Adrenal gland (tissue), 12 donors: ENCODE results near the gene DGCR8. TPM values are rescaled to one million over a fixed set of nuclear protein-coding genes. Genes with fewer than 3 reads are reported as not detected.

Source experiments
- DNase-seq, 7 donors: peaks; one replicate each; pipeline ENCODE4 v3.0.0-alpha.2; 2019 to 2020
- H3K27ac ChIP-seq, 5 donors: fragments of 200-600 bp; sonication (generic) in 4 of 5; 1 replicate in 3 of 5; 2 replicates in 2 of 5; pipeline versions ENCODE4 v1.5.1 to v1.8.0; 2016 to 2020; ENCODE audit warnings: mild to moderate bottlenecking in 1 of 5
- H3K27me3 ChIP-seq: fragments of 200-600 bp; 2 replicates; pipeline ENCODE4 v1.8.0; 2021
- H3K36me3 ChIP-seq, 2 donors: fragments of 200-600 bp; replicated peaks in 1 of 2; 1 replicate in 1 of 2; 2 replicates in 1 of 2; pipeline versions ENCODE4 v1.5.1 to v1.8.0; 2018 to 2022
- H3K4me1 ChIP-seq, 2 donors: fragments of 200-600 bp; replicated peaks in 1 of 2; 1 replicate in 1 of 2; 2 replicates in 1 of 2; pipeline versions ENCODE4 v1.5.1 to v1.8.0; 2018 to 2021
- H3K4me3 ChIP-seq, 4 donors: fragments of 200-600 bp; sonication (generic) in 3 of 4; one replicate each; pipeline ENCODE4 v1.5.1; 2016 to 2018
- H3K9me3 ChIP-seq, 3 donors: fragments of 200-600 bp; sonication (generic) in 1 of 3; replicated peaks in 1 of 3; 1 replicate in 2 of 3; 2 replicates in 1 of 3; pipeline versions ENCODE4 v1.5.1 to v1.8.0; 2016 to 2021
- POLR2A ChIP-seq, 2 donors: fragments of 450-650 bp; IDR thresholded peaks; one replicate each; pipeline ENCODE4 v1.6.1; 2017; ENCODE audit warnings: antibody characterized with exemption in 2 of 2, mild to moderate bottlenecking in 2 of 2, moderate library complexity in 1 of 2
- WGBS, 4 donors: extraction: QIAGEN DNeasy Blood & Tissue Kit in 2 of 4; methylation state at CpG; one replicate each; pipeline versions ENCODE4 v1.1.5 to v1.1.7; 2013 to 2017; 5-methylcytosine and 5-hydroxymethylcytosine counted together
- intact Hi-C, 2 donors: fragments of 100-400 bp; cut with DNase I; formaldehyde crosslinking; loops; one replicate each; pipeline versions ENCODE4 v1.14.1 to v1.15.0; 2022 to 2023
- polyA plus RNA-seq, 3 donors: library from polyadenylated mRNA; stranded (reverse); fragments of 200-250 nt in 2 of 3; fragments of 350-450 nt in 1 of 3; fragmentation: Illumina TruSeq in 1 of 3; extraction: RNeasy Lipid Tissue Mini Kit (QIAGEN cat#74804) in 1 of 3; gene quantifications; one replicate each; pipeline ENCODE4 v1.2.3, GENCODE V29; 2013 to 2014
- total RNA-seq, 9 donors: library from RNA; depleted of rRNA in 4 of 9; stranded (reverse); fragments of >200 nt in 4 of 9; fragments of 120-200 nt in 1 of 9; fragmentation: NEBNext Ultra II Directional in 1 of 9; extraction: Animal tissue kit (Norgen Biotek cat#: 25700) in 1 of 9; gene quantifications; one replicate each; pipeline versions ENCODE4 v1.1.0 to v1.2.4, GENCODE V29; 2013 to 2023
- TF ChIP-seq, protein P1 (sequence below), 6 experiments: fragments of 450-650 bp in 4 of 6; fragments of 200-600 bp in 2 of 6; sonication (generic) in 1 of 6; IDR thresholded peaks; 1 replicate in 5 of 6; 2 replicates in 1 of 6; pipeline versions ENCODE4 v1.5.1 to v1.8.0; 2016 to 2021; ENCODE audit warnings: antibody characterized with exemption in 6 of 6, mild to moderate bottlenecking in 2 of 6, moderate library complexity in 1 of 6
- donor health status: healthy with polysubstance abuse.
- donor health status: Bipolar disorder and iron deficiency.
- donor health status: DM: yes; HTN: yes; CAD: no.
- donor health status: DM: no; HTN: no; CAD: no.
- donor health status: DM: no; HTN: no; CAD: no.
- donor health status: DM: yes; HTN: yes; CAD: no.

The DGCR8 gene
- total and polyA plus RNA-seq, 12 donors = 7.2 to 32.2 (median 22.4) TPM

DNA sequence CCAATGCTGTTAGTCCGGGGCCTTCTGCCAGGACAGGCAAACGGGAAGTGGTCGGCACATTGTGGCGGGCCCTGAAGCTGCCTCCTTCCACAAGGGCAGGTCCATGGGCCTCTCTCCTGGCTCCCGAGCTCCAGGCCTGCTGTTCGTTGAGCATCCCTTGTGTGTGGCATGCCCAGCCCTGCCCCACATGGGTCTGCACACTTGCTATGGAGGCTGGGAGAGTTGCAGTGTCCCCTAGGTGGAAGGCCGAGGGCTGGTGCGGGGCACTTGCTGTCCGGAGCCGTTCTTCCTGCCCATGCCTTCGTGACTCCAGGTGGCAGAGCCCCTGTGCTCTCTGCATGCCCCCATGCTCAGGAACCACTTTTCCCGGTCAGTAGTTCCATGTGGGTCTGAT is 26.0 kb upstream of the DGCR8 start:
- TF ChIP-seq, protein P1, sequence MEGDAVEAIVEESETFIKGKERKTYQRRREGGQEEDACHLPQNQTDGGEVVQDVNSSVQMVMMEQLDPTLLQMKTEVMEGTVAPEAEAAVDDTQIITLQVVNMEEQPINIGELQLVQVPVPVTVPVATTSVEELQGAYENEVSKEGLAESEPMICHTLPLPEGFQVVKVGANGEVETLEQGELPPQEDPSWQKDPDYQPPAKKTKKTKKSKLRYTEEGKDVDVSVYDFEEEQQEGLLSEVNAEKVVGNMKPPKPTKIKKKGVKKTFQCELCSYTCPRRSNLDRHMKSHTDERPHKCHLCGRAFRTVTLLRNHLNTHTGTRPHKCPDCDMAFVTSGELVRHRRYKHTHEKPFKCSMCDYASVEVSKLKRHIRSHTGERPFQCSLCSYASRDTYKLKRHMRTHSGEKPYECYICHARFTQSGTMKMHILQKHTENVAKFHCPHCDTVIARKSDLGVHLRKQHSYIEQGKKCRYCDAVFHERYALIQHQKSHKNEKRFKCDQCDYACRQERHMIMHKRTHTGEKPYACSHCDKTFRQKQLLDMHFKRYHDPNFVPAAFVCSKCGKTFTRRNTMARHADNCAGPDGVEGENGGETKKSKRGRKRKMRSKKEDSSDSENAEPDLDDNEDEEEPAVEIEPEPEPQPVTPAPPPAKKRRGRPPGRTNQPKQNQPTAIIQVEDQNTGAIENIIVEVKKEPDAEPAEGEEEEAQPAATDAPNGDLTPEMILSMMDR (IDR thresholded peaks at IDR 0.05) = no peak
- TF ChIP-seq POLR2A (IDR thresholded peaks at IDR 0.05) = no peak
- no peaks in the 10 kb centered on the region for H3K27me3 ChIP-seq
- intact Hi-C loops = no loop called here
- no peaks in the 10 kb centered on the region for H3K9me3 ChIP-seq
- no peak overlapping the region for H3K4me3 ChIP-seq
- peaks cover 0 to 2% of the 10 kb centered on the region in 2 donors for H3K4me1 ChIP-seq
- H3K27ac ChIP-seq = no peak overlapping the region
- H3K36me3 ChIP-seq = peaks cover 0 to 51% of the 10 kb centered on the region in 2 donors
- WGBS, 4 donors = 80 to 95% (median 89%) methylated on average over 1 to 12 of the region's 12 CpGs
- DNase-seq = no peak

DNA sequence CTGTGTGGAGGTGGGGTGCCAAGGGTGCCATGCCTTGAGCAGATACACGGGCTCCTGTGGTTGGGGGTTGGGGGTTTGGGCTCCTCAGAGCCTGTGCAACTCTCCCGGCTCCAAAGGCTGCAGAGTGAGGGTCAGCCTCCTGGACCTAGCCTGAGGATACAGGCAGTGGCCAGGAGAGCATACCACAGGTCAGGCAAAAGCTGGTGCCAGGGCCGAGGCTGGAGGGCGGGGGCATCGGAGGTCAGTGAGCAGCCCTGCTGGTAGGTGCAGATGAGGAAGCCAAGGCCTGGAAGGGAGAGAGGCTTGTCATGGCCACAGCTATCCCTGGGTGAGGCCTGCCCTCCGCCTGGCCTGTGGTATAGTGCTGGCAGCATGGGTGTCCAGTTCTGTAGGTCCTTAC is 25.6 kb upstream of the DGCR8 start:
- 91 to 100% (median 94%) methylated on average over 1 to 6 of the region's 6 CpGs for WGBS, 4 donors
- peaks cover 0 to 7% of the 10 kb centered on the region in 2 donors for H3K4me1 ChIP-seq
- no peaks in the 10 kb centered on the region for H3K9me3 ChIP-seq
- H3K36me3 ChIP-seq = peaks cover 0 to 51% of the 10 kb centered on the region in 2 donors
- H3K27me3 ChIP-seq = no peaks in the 10 kb centered on the region
- TF ChIP-seq POLR2A (IDR thresholded peaks at IDR 0.05) = no peak
- TF ChIP-seq, protein P1 (IDR thresholded peaks at IDR 0.05) = no peak
- intact Hi-C loops = no loop called here
- H3K4me3 ChIP-seq = no peak overlapping the region
- H3K27ac ChIP-seq = no peak overlapping the region
- DNase-seq = no peak

DNA sequence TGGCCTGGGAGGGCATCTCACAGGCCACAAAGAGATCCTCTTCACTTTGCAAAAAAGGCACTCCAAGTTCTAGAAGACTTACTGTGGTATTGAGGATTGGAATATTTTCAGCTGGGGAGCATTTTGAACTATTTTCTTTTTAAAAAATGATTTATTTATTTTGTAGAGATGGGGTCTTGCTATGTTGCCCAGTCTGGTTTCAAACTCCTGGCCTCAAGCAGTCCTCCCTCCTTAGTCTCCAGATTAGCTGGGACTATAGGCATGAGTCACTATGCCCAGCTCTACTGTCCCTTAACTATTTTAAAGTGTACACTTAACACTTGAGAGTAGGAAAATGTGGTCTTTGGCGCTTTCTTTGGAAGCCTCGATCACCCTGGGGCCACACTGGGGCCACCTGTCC is 24.9 kb upstream of the DGCR8 start:
- Histone ChIP-seq H3K4me1 (peaks cover 0 to 8% of the 10 kb centered on the region in 2 donors), H3K4me3 (no peak overlapping the region), H3K27ac (no peak overlapping the region), H3K9me3 (no peaks in the 10 kb centered on the region), H3K36me3 (peaks cover 0 to 51% of the 10 kb centered on the region in 2 donors), H3K27me3 (no peaks in the 10 kb centered on the region)
- DNase-seq = no peak
- TF ChIP-seq, protein P1 (IDR thresholded peaks at IDR 0.05) = no peak
- TF ChIP-seq POLR2A (IDR thresholded peaks at IDR 0.05) = no peak
- WGBS, 4 donors = 87 to 100% (median 97%) methylated on average over 2 of the region's 2 CpGs
- intact Hi-C loops = no loop called here

DNA sequence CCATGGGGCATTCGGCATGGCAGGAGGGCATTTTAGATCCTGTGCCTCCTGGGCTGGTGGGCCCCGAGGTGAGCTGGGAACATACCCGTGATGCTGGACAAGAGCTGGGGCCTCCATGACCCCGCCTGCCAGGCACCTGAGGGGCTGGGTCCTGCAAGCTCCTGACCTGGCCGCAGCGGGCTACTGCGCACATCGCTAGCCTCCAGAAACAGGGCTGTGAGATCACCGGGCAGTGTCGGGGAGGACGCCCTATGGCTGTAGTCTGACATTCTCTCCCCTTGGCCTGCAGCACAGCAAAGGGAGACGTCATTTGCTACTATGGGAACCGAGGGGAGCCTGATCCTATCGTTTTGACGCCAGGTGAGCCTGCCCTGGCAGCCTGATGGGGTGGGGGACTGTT is 24.4 kb upstream of the DGCR8 start:
- no peak overlapping the region for H3K4me3 ChIP-seq
- no peaks in the 10 kb centered on the region for H3K9me3 ChIP-seq
- H3K36me3 ChIP-seq = peaks cover 0 to 54% of the 10 kb centered on the region in 2 donors
- no peak overlapping the region for H3K27ac ChIP-seq
- TF ChIP-seq POLR2A (IDR thresholded peaks at IDR 0.05) = no peak
- TF ChIP-seq, protein P1 (IDR thresholded peaks at IDR 0.05) = no peak
- intact Hi-C loops = no loop called here
- DNase-seq = no peak
- no peaks in the 10 kb centered on the region for H3K27me3 ChIP-seq
- 94 to 100% (median 96%) methylated on average over 3 to 15 of the region's 15 CpGs for WGBS, 4 donors
- H3K4me1 ChIP-seq = peaks cover 0 to 8% of the 10 kb centered on the region in 2 donors
